Measurements from ENCODE around the gene PTPN6.

Gene PTPN6

GRCh38 chr12:6946920-6947374, 4.2 kb upstream of the PTPN6 start:
- Histone ChIP-seq H3K4me2 (ENCODE audit: low read depth, low read length) (peak overlapping the region; percentile 84), H3K79me2 (ENCODE audit: low read length) (peaks cover 30% of the 10 kb centered on the region), H3K27ac (ENCODE audit: low read length) (peak overlapping the region; percentile 93; the same call in 1 of the 2 replicates), H3K9ac (ENCODE audit: low read length) (peak overlapping the region; percentile 87; the same call in 1 of the 2 replicates), H3K9me3 (replicated peaks; ENCODE audit: insufficient read depth, low read length) (no peaks in the 10 kb centered on the region), H3K9me2 (replicated peaks; ENCODE audit: insufficient read depth, low read length) (no peaks in the 10 kb centered on the region), H4K20me1 (ENCODE audit: insufficient read depth, low read length) (no peaks in the 10 kb centered on the region), H3K36me3 (replicated peaks; ENCODE audit: insufficient read depth, low read length) (no peaks in the 10 kb centered on the region), H3K4me1 (ENCODE audit: low read length) (peaks cover 38% of the 10 kb centered on the region), H3F3A (ENCODE audit: insufficient read depth, low read length) (peaks cover 71% of the 10 kb centered on the region), H2AFZ (ENCODE audit: low read length) (peak overlapping the region; percentile 28; the same call in 1 of the 2 replicates), H3K27me3 (replicated peaks; ENCODE audit: insufficient read depth, low read length) (no peaks in the 10 kb centered on the region), H3K4me3 (ENCODE audit: low read length) (peak overlapping the region; percentile 90)
- DNase-seq, result no peak
- TF ChIP-seq EZH2phosphoT487 (IDR thresholded peaks at IDR 0.05; ENCODE audit: low read length), result no peak
- TF ChIP-seq CTCF (IDR thresholded peaks at IDR 0.05; ENCODE audit: low read length), result no peak
- TF ChIP-seq EZH2 (optimal IDR thresholded peaks at IDR 0.05; ENCODE audit: low read depth, low read length), result no peak

GRCh38 chr12:6947615-6948014, 3.5 kb upstream of the PTPN6 start:
- Histone ChIP-seq H3K36me3 (replicated peaks; ENCODE audit: insufficient read depth, low read length) (no peaks in the 10 kb centered on the region), H3F3A (ENCODE audit: insufficient read depth, low read length) (peaks cover 78% of the 10 kb centered on the region), H3K4me1 (ENCODE audit: low read length) (peaks cover 41% of the 10 kb centered on the region), H3K9me2 (replicated peaks; ENCODE audit: insufficient read depth, low read length) (no peaks in the 10 kb centered on the region), H3K9me3 (replicated peaks; ENCODE audit: insufficient read depth, low read length) (no peaks in the 10 kb centered on the region), H3K4me3 (ENCODE audit: low read length) (no peak overlapping the region), H3K4me2 (ENCODE audit: low read depth, low read length) (no peak overlapping the region), H3K79me2 (ENCODE audit: low read length) (peaks cover 37% of the 10 kb centered on the region), H2AFZ (ENCODE audit: low read length) (no peak overlapping the region), H3K9ac (ENCODE audit: low read length) (no peak overlapping the region), H3K27me3 (replicated peaks; ENCODE audit: insufficient read depth, low read length) (no peaks in the 10 kb centered on the region), H3K27ac (ENCODE audit: low read length) (no peak overlapping the region), H4K20me1 (ENCODE audit: insufficient read depth, low read length) (no peaks in the 10 kb centered on the region)
- TF ChIP-seq EZH2phosphoT487 (IDR thresholded peaks at IDR 0.05; ENCODE audit: low read length) (no peak), CTCF (IDR thresholded peaks at IDR 0.05; ENCODE audit: low read length) (no peak), EZH2 (optimal IDR thresholded peaks at IDR 0.05; ENCODE audit: low read depth, low read length) (no peak)
- no peak for DNase-seq

- TF ChIP-seq EZH2 (optimal IDR thresholded peaks at IDR 0.05; ENCODE audit: low read depth, low read length) (no peak), CTCF (IDR thresholded peaks at IDR 0.05; ENCODE audit: low read length) (peak; percentile 52)
- Histone ChIP-seq H3F3A (ENCODE audit: insufficient read depth, low read length) (peaks cover 73% of the 10 kb centered on the region), H4K20me1 (ENCODE audit: insufficient read depth, low read length) (no peaks in the 10 kb centered on the region), H3K9ac (ENCODE audit: low read length) (peak overlapping the region; percentile 61), H3K27me3 (replicated peaks; ENCODE audit: insufficient read depth, low read length) (no peaks in the 10 kb centered on the region), H3K79me2 (ENCODE audit: low read length) (peaks cover 49% of the 10 kb centered on the region), H2AFZ (ENCODE audit: low read length) (peak overlapping the region; percentile 63), H3K27ac (ENCODE audit: low read length) (peak overlapping the region; percentile 97), H3K9me3 (replicated peaks; ENCODE audit: insufficient read depth, low read length) (no peaks in the 10 kb centered on the region), H3K36me3 (replicated peaks; ENCODE audit: insufficient read depth, low read length) (no peaks in the 10 kb centered on the region), H3K4me3 (ENCODE audit: low read length) (peak overlapping the region; percentile 45), H3K4me2 (ENCODE audit: low read depth, low read length) (peak overlapping the region; percentile 79), H3K9me2 (replicated peaks; ENCODE audit: insufficient read depth, low read length) (no peaks in the 10 kb centered on the region), H3K4me1 (ENCODE audit: low read length) (peaks cover 51% of the 10 kb centered on the region)
- DNase-seq, result peak; percentile 82
Measured at GRCh38 chr12:6948873-6949594, 2.1 kb upstream of the PTPN6 start.
